Right hindlimb (tissue), 1 donor: Measurements from ENCODE around the gene PQBP1.

Source experiments
- DNase-seq: peaks from one replicate; pipeline ENCODE4 v3.0.0-alpha.2; 2018

PQBP1 gene

DNA sequence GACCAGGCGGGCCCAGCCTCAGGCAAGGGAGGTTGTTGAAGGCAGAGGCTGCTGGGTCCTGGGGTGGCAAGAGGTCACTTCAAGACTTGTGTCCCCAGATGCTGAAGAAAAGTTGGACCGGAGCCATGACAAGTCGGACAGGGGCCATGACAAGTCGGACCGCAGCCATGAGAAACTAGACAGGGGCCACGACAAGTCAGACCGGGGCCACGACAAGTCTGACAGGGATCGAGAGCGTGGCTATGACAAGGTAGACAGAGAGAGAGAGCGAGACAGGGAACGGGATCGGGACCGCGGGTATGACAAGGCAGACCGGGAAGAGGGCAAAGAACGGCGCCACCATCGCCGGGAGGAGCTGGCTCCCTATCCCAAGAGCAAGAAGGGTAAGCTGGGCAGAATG, 4.4 kb downstream of the PQBP1 start:
- no peak for DNase-seq

DNA sequence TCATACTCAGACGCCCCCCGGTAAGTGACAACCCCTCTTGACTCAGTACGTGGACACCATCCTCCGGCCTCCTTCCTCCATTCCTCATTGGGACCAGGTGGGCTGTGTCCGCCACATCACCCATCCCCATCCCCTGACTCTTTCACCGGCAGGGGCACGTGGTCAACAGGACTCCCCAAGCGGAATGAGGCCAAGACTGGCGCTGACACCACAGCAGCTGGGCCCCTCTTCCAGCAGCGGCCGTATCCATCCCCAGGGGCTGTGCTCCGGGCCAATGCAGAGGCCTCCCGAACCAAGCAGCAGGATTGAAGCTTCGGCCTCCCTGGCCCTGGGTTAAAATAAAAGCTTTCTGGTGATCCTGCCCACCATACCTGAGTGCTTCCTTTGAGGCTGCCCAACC, 5.0 kb downstream of the PQBP1 start:
- DNase-seq: no peak

DNA sequence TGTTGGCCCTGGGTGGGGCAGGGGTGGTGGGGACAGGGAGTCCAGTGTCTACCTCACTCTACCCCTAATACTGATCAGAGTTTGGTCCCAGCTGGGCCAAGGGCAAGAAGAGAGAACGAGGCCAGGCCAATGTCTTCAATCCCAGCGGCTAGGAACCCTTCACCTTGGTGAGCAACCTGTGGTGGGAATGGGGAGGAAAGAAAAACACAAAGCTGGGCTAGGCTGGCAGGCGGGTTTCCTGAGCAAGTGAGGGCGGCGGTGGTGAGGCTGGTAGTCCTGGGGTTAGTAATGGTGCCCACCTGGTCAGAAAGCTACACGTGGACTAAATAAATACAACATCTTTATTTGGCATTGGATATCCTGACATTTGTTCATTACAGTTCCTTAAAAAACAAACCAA, 5.6 kb downstream of the PQBP1 start:
- DNase-seq: no peak

DNA sequence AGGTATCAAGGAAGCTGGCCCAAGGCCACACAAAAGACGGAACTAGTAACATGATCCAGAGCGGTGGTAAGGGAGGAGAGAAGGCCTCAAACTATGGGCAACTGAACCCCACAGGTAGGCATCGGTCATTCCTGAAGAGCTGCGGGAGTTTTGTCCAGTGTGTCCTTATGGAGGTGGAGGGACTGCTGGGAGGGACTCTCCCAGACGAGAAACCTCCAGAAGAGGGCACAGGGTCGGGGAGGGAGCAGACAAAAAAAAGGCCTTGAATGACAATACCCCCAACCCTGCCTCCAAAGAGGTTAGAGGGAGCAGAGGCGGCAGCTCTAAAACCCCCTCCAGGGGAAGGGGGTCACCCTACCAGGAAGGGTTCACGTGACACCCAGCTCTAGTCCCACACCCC, 6.5 kb downstream of the PQBP1 start:
- DNase-seq: no peak

DNA sequence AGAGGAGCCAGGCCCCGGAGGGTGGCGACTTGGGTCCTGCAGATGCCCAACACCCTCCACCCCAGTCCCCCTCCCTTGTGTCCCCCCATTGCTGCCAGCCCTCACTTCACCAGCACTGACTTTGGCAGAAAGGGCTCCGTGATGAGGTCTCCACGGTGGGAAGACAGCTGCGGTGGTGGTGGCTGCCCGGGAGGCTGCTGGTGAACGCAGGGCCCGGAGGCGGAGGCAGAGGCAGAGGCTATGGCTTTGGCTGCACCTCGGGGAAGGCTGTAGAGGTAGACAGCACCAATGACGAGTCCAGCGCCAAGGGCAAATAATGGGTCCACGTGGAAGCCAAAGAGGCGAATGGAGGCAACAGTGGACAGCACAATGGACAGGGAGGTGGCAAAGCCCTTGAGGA, 6.9 kb downstream of the PQBP1 start:
- no peak for DNase-seq

DNA sequence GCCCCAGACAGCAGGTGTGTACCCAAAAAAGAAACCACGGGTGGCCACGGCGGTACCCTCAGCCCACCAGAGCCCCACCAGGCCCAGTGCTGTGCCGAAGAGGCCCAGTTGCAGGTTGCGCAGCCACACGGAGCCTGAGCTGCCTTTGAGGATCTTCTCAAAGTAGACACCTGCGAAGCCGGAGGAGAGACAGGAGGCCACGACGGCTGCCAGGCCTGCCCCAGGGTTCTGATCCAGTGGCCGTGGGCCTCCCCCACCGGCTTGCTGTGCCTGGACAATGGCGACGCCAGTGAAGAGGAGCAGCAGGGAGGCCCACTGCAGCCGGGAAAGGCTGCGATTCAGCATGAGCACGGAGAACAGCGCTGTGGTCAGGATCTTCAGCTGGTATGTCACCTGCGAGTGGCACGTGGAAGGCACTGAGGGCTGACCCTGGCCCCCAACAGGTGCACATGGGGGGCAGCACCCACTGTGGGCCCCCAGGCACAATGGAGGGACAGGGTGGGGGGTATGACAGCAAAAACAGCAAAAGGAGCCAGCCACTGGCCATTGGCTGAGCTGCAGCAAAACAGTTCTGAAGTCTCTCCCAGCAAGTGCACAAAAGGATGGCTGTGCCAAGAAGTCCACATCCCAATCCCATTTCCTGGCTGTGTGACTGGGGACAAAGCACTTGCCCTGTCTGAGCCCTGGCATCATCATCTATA, 7.5 kb downstream of the PQBP1 start:
- DNase-seq: no peak

DNA sequence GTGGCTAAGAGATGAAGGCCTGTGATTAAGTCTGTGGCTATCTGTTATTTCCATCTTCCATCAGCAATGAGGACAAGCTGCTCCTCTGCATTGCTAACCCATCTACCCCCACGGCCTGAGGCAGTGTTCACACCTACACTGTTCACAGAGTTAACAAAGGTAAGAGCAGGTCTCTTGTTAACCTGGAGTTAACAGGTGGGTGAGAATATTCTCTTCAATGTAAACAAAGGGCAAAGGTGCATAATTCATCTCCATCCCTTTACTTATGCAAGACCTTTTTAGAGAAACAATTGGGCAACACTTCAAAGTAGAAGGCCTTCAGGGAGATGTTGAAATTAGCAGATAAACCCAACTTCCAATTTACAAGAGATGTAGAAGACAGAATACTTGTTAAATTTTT, 10.9 kb downstream of the PQBP1 start:
- no peak for DNase-seq

DNA sequence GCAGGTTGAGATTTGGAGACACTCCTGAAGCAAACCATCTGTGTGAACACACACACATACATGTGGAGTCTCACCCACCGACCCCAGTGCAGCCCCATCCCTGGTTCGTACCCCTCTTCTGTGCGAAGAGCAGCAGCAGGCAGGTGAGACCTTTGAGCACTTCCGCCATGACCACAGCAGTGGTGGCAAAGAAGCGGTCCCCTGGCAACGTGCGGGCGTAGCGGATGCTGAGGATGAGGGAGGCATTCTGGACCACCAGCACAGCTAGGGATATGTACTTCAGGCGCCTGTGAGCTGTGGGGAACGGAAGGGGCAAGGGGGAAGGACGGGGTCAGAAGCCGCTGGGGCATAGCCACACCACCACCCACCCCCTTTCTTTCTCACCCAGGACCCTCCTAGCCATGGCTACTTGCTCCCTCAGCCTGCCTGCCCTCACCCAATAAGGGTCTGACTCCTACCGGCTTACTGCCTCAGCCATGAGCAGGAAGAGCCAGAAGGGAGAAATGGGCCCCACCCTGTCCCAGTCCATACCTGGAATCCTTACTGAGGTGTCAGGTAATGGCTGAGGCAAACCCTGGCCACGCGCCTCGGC, 12.1 kb downstream of the PQBP1 start:
- no peak for DNase-seq

DNA sequence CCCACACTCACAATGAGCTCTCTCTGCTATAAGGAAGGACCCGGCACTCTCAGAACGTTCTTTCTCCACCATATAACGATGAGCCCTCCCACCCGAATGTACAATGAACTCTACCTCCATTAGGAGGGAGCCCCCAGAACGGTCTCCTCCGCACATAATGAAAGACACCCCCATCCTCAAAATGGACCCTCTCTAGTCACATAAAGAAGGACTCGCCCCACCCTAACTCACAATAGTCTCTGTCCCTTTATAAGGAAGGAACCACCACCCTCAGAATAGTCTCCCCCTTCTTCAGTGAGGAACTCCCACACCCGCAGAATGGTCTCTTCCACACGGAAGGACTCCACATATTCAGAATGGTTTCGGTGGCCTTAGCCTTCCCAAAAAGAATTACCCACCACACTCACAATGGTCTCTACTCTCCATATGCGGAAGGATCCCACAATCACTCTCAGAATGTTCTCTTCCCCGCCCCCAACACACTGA, 13.2 kb downstream of the PQBP1 start:
- no peak for DNase-seq

DNA sequence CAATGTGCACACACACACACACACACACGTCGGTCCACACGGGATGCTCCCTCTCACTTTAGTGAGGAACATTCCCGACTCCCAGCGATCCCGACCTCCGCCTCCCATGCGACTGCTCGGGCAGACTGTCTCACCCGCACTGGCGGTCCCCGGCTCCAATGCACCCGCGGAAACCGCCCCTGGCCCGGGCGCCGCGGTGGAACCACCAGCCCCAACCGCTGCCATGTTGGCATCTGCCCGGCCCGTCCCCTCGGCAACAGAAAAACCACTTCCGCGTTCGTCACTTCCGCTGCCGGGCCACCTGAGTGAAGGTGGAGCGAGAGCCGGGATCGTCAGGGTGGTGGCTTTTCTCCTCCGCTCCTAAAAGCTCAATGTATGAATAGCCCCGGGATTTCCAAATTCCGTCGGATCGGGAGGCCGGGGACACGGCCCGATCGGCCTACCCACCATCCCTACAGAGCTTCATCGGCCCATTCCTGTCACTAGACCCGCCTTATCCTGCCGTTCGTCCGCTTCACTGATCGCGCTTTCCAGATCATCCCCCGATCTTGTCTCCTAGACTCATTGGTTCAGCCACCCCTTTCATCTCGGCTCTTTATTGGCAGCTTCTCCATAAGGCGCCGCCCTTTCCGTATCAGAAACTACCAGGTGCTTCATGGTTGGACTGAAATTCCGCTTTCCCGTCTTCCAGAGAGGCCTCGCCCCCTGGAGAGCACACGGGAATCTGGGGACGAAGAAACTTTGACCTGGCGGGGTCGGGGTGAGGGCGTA, 13.9 kb downstream of the PQBP1 start, which contains the start of gene SLC35A2:
TSS of gene SLC35A2 (minus strand) at position 235 of the 771 bp plus-strand sequence. CDS start at position 225, 10 bp downstream.
- DNase-seq: peak; percentile 86

DNA sequence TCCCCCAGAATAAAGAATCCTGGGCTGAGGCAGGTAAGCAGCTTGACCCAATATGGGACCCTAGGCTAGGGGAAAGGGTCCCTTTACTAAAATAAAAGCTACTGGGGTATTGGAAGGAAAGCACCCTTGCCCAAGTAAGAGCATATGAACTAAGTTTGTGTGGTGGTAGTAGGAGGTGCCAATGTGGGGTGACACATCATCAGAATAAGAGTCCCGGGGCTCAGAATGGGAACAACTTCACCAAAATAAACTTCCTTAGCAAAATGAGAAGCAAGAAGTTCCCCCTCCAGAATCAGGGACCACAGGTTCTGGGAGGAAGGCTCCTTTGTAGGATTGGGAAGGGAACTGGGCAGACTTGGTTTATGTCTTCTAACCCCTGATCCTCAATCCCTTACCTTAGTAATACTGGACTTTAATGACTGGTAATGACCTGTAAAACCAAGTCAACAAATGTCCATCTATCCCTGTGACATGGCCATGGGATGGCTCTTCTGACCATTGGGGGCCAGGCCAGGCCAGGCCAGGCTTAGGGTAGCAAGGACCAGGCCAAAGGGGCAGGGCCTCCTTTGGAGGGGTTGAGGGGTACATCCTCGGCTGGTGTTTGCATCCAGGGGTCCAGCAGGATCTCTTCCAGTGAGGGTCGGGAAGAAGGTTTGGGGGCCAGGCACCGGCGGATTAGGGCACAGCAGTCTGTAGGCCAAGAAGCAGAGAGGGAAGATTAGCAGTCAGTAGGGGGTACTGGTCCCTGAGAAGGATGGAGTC, 16.1 kb downstream of the PQBP1 start:
- DNase-seq: no peak

DNA sequence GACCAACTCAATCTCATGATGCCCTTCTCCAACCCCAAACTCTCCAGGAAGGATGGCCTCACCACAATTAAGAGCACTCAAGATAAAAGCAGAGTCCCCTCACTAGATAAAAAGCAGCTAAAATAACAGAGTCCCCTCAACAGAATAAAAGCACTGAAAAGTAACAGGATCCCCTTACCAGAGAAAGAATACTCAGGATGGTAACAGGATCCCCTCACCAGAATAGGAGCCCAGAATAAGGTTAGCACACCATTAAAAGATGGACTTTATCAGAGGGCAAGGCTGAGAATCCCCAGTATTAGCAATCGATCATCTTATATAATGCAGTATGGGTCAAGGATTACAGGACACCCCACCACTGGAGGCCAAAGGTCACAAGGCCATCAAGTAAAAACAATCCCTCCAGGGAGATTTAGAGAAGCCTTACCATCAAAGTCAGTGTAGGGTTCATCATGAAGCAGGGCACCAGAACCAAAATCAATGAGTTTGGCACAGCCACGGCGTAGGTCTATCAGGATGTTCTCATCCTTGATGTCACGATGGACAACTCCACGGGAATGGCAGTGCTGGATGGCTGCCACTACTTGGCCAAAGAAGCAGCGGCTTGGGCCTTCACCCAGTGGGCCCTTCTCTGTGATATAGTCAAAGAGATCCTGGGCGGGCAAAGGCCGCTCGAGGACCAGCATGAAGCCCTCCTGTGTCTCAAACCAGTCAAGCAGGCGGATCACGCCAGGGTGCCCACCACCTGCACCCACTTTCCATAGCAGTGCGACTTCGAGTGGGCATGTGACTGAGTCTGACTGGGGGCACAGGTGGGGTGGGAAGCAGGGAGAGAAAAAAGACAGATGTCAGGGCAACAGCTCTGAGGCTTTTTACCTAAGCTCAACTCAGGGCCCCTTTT, 17.1 kb downstream of the PQBP1 start:
- DNase-seq: no peak

DNA sequence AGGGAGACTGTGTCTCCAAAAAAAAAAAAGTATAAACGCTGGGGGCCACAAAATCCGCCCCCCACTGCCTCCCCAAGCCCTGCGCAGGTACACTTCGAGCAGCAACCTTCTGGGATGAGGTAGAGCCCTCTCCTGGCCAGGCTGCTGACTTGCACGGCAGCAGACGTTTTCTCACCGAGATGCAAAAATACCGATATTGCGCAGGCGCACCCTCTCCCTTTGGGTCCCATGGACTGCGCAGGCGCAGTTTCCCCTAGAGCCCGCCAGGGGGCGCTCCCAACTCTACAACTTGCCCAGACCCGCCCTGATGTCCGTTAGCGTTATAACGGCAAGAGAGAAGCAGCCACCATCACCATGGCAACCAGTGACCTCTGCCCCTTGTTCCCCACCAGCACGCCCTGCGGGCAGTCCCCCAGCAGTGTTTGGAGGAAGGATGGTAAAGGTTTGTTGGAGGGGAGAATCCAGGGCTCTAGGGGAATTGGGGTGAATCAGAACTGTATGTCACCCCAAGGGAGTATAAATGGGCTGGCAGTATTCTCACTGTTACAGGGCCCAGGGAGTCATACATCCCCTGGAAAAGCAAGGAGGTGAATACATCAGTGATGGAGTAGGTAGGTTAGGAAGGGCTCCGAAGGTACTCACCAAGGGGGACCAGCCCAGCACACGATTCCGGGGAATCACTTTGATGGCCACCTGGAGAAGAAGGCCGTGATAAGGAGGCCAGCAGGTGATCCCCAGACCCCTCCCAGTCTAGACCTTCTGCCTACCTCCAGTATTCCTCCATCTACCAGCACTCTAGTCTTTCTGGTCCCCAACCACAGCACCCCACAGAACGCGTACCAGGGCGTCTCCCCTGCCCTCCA, 19.6 kb downstream of the PQBP1 start:
- peak; percentile 91 for DNase-seq

DNA sequence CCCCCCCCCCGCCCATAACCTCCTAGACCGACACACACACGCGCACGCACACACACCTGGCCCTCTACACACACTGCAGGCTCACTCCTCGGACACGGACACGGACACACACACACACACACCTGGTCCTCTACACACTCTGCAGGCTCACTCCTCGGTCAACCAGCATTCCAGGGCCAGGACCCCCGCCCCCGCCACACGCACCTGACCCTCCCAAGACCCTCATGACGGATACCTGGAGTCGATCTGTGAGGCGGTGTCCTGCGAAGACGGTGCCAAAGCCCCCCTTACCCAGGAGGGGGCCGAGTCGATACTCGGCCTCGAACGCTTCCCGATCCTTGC, 20.5 kb downstream of the PQBP1 start:
- DNase-seq: no peak

DNA sequence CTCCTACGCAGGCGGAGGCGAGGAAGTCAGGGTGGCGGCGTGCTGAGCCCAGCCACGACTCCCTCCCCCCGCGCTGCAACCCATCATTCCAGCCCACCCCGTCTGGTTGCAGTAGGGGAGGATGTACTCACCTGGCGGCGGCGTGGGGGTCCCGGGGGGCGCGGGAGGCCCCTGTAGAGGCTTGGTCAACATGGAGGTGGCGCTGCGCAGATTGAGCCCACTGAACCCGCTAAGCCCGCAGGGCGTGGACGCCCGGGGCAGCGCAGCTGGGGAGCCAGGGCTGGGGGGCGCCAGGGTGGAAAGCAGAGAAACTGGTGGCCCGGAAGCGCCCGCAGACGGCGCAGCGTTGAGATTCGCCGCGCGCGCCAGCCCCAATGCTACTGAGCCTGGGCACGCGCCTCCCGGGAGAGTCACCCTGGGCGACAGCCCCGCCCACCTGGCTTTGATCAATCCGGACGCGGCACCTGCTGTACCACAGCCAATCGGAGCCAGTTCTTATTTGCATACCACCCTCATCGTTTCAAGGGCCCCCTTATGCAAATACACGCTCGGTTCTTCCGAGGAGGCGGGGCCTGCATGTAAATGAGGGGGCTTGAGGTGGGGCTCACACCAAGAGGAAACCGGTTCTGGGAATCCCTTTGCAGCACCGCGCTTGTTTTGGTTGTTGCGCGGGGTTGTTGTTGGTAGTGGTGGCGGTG, 21.1 kb downstream of the PQBP1 start, which contains the start of gene PIM2:
TSS of gene PIM2 (minus strand) at position 382 of the 698 bp plus-strand sequence. CDS start at position 192, 190 bp downstream.
- peak; percentile 79 for DNase-seq

DNA sequence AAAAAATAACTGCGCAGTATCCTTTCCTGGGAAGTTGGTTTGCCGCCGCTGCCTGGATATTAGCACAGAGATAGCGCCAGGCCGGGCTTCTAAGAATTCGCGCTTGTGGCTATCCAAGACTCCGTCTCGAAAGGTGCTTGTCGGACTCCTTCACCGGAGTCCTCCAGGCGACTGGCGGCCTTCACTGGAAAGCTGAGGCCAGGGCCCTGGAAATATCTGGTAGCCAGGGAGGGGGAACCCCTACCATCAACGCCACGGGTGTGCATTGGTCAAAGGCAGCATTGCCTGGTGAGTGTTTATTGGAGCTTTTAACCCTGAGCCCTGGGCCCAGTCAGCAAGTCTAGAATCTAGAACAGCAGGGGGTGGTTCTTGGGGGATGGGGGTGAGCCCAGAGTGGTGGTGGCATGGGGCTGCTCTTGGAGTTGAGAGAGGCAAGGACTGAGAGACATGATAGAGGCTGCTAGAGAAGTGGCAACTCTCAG, 21.7 kb downstream of the PQBP1 start:
- no peak for DNase-seq

DNA sequence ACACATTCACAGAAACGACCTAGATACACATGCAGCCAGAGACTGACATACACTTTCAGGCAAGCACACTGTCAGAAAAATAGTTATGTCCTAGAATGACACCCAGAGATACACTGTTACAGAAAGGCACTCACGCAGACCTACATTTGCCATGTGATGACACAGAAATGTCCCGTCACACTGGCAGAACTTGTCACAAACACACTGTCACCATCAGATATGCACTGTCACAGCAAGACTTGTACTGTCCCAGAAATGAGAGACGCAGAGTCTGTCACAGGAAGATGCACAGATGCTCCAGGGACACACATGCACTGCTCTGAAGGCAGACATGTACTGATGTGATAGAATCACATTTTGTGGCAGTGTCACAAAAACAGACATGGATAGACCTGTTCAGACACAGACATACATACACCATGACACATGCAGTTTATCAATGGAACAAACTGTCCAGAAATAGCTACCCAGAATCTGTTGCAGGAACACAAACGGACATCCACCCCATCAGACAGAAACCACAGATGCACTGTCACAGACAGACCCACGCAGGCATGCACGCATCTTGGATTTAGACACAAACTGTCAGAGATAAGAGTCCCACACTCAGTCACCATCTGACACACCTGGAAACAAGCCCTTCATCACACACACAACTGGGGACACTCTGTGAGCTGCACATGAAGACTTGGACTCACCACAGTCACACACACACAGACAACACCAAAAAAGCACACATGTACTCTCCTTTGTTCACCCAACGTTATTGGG, 22.4 kb downstream of the PQBP1 start:
- no peak for DNase-seq

DNA sequence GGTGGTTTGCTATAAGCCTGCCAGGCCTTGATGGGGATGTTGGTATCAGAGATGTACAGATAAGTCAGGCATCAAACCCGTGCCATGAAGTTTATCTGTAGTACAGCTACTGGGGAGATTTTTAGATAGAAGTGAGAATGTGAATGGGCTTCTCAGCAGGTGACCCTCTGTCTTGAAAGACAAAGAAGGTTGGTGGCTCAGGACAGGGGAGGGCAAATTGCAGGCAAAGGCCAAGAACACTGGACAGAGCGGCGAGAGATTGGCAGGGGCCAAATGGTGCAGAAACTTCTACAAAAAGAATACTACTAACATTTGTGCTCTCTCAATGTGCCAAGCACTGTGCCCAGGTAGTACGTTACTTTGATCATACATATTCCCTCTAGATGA, 23.0 kb downstream of the PQBP1 start:
- no peak for DNase-seq

DNA sequence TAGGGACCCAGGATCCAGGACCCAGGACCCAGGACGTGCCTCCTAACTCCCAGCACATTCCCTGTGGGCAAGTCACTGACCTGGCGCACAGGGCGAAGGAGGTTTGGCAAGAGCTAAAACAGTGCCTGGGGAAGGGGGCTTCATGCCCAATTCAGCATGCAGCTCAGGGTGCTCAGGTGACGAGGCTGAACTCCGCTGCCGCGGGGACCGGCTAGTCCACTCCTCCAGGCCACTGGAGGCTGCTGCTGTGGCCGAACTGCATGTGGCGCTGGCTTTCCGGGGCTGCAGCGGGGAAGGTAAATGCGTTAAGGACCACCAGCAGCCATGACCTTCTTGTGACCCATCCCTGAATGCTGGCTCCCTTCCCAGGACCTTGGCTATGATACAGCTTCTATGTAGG, 26.0 kb downstream of the PQBP1 start:
- no peak for DNase-seq
